B cell (primary cell): ENCODE measurements around the gene ZFYVE16. TPM values are rescaled to one million over a fixed set of nuclear protein-coding genes. Genes with fewer than 3 reads are reported as not detected.
"Not testable (repeated sequence)": the region's sequence is repeated elsewhere in the genome, so short reads cannot be mapped to it uniquely, and the experiment has no call there.

Source experiments
- ATAC-seq: fragments of 200-7000 bp; cut with Tn5 transposase; one replicate; pipeline ENCODE4 v1.10.0; 2021; ENCODE audit warnings: low read depth, mild to moderate bottlenecking, moderate number of reproducible peaks, moderate library complexity
- CTCF ChIA-PET: fragments of 350-600 bp; sonication (Branson Sonifier 250); formaldehyde crosslinking; loops from one replicate; lab custom pipeline; 2021; ENCODE audit warnings: antibody characterized with exemption, inconsistent platforms; lab: Charles Lee
- POLR2A ChIA-PET: fragments of 350-600 bp; sonication (Branson Sonifier 250); formaldehyde crosslinking; loops from one replicate; lab custom pipeline; 2021; ENCODE audit warnings: antibody characterized with exemption; lab: Charles Lee
- DNase-seq: peaks from one replicate; pipeline ENCODE4 v3.0.0; 2013
- H2AFZ ChIP-seq: 2 replicates; pipeline ENCODE4 v1.6.1; 2012; ENCODE audit warnings: mild to moderate bottlenecking, low read depth, low read length; ENCODE audit not compliant: insufficient read depth, poor library complexity, severe bottlenecking
- H3K27ac ChIP-seq, 2 donors: 1 replicate in 1 of 2; 2 replicates in 1 of 2; pipeline ENCODE4 v1.5.1; 2012 to 2013; ENCODE audit warnings: low read length in 2 of 2, mild to moderate bottlenecking in 2 of 2, moderate library complexity in 1 of 2
- H3K27me3 ChIP-seq, 4 experiments: fragments of 200-600 bp in 1 of 4; sonication (generic) in 1 of 4; replicated peaks in 1 of 4; 1 replicate in 2 of 4; 2 replicates in 2 of 4; pipeline versions ENCODE4 v1.6.1 to v1.7.0; 2013 to 2016; ENCODE audit warnings: low read length in 3 of 4, mild to moderate bottlenecking in 2 of 4, mixed read lengths in 1 of 4, moderate library complexity in 1 of 4; ENCODE audit not compliant: insufficient read depth in 4 of 4, control insufficient read depth in 3 of 4; ENCODE audit errors: control extremely low read depth in 1 of 4
- H3K36me3 ChIP-seq, 2 experiments: replicated peaks in 1 of 2; 1 replicate in 1 of 2; 2 replicates in 1 of 2; pipeline versions ENCODE4 v1.6.1 to v1.7.1; 2013; ENCODE audit warnings: low read length in 1 of 2; ENCODE audit not compliant: insufficient read depth in 2 of 2, control insufficient read depth in 1 of 2; ENCODE audit errors: control extremely low read depth in 1 of 2, extremely low read depth in 1 of 2
- H3K4me1 ChIP-seq, 2 donors: fragments of 200-600 bp in 1 of 2; sonication (generic) in 1 of 2; 1 replicate in 1 of 2; 2 replicates in 1 of 2; pipeline versions ENCODE4 v1.5.1 to v1.6.1; 2013 to 2017; ENCODE audit warnings: low read length in 2 of 2; ENCODE audit not compliant: control insufficient read depth in 2 of 2, insufficient read depth in 2 of 2
- H3K4me2 ChIP-seq: replicated peaks from 2 replicates; pipeline ENCODE3; 2012; ENCODE audit warnings: mild to moderate bottlenecking, low read depth, low read length; ENCODE audit not compliant: poor library complexity, severe bottlenecking
- H3K4me3 ChIP-seq, 5 experiments: fragments of 200-600 bp in 1 of 5; sonication (generic) in 1 of 5; 1 replicate in 3 of 5; 2 replicates in 2 of 5; pipeline versions ENCODE4 v1.5.1 to v1.7.0; 2011 to 2016; ENCODE audit warnings: low read length in 4 of 5, mild to moderate bottlenecking in 4 of 5, low read depth in 2 of 5, control low read depth in 1 of 5, moderate library complexity in 1 of 5; ENCODE audit not compliant: insufficient read depth in 1 of 5; ENCODE audit errors: control extremely low read depth in 1 of 5, extremely low read depth in 1 of 5
- H3K79me2 ChIP-seq: fragments of 200-600 bp; sonication (generic); one replicate; pipeline ENCODE4 v1.6.0; 2016; ENCODE audit warnings: low read length; ENCODE audit not compliant: control insufficient read depth, insufficient read depth
- H3K9ac ChIP-seq: fragments of 200-600 bp; sonication (generic); 2 replicates; pipeline ENCODE4 v1.6.1; 2017; ENCODE audit warnings: mild to moderate bottlenecking, low read length, moderate library complexity
- H3K9me3 ChIP-seq, 3 donors: one replicate each; pipeline versions ENCODE4 v1.6.1 to v1.7.1; 2013; ENCODE audit warnings: low read length in 2 of 3; ENCODE audit not compliant: control insufficient read depth in 2 of 3, insufficient read depth in 1 of 3; ENCODE audit errors: control extremely low read depth in 1 of 3
- H4K20me1 ChIP-seq: 2 replicates; pipeline ENCODE4 v1.6.0; 2012; ENCODE audit warnings: mild to moderate bottlenecking, low read length; ENCODE audit not compliant: insufficient read depth, control insufficient read depth, poor library complexity, severe bottlenecking
- H3K27ac Mint-ChIP-seq: one replicate; pipeline ENCODE4 v1.8.0; 2021; ENCODE audit warnings: mixed read lengths
- H3K27me3 Mint-ChIP-seq: one replicate; pipeline ENCODE4 v1.8.0; 2021; ENCODE audit warnings: mixed read lengths
- H3K4me1 Mint-ChIP-seq: one replicate; pipeline ENCODE4 v1.8.0; 2021; ENCODE audit warnings: mixed read lengths
- H3K4me3 Mint-ChIP-seq: one replicate; pipeline ENCODE4 v1.8.0; 2021; ENCODE audit warnings: mixed read lengths
- H3K9me3 Mint-ChIP-seq: one replicate; pipeline ENCODE4 v1.8.0; 2022; ENCODE audit warnings: mixed read lengths; ENCODE audit not compliant: insufficient read depth
- EZH2 ChIP-seq: IDR thresholded peaks from 2 replicates; pipeline ENCODE4 v1.6.1; 2012; ENCODE audit warnings: borderline replicate concordance, low read depth, mild to moderate bottlenecking, moderate library complexity, low read length; ENCODE audit not compliant: insufficient read depth, poor library complexity, severe bottlenecking
- WGBS: methylation state at CpG from one replicate; pipeline ENCODE4 v1.1.5; 2013; ENCODE audit warnings: missing lambda C conversion rate; ENCODE audit not compliant: insufficient coverage; 5-methylcytosine and 5-hydroxymethylcytosine counted together
- intact Hi-C: fragments of 100-400 bp; cut with micrococcal nuclease; formaldehyde crosslinking; loops from one replicate; pipeline ENCODE4 v1.10.0; 2022
- polyA plus RNA-seq: library from polyadenylated mRNA; depleted of rRNA; stranded (reverse); fragments of >200 nt; gene quantifications from 2 replicates; pipeline ENCODE4 v1.2.3, GENCODE V29; 2012
- total RNA-seq, 2 donors: library from RNA; stranded (reverse); fragments of 120-200 nt in 1 of 2; gene quantifications; 1 replicate in 1 of 2; 2 replicates in 1 of 2; pipeline versions ENCODE4 v1.2.3 to v1.2.4, GENCODE V29; 2013 to 2022
- TF ChIP-seq, protein P1 (sequence below): fragments of 200-600 bp; IDR thresholded peaks from one replicate; pipeline ENCODE4 v1.8.0; 2022; ENCODE audit warnings: antibody characterized with exemption, mild to moderate bottlenecking

The ZFYVE16 gene
- total and polyA plus RNA-seq, 2 donors (not counting 1 experiment from before 2014, with no cell fraction given): 4.7 to 38.3 TPM

DNA sequence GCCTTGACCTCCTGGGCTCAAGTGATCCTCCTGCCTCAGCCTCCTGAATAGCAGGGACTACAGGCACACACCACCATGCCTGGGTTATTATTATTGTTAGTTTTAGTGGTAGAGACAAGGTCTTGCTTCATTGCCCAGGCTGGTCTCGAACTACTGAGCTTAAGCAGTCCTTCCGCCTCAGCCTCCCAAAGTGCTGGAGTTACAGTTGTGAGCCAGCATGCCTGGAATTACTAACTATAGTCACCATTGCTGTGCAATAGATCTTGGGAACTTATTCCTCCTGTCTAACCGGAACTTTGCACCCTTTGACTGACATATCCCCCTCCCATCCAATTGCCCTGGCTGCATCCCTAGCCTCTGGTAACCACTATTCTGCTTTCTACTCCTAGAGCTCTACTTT, 83.4 kb downstream of the ZFYVE16 start:
- intact Hi-C loops: no loop called here
- no peak overlapping the region for H3K4me3 ChIP-seq
- Mint-ChIP-seq H3K4me3 (no peak overlapping the region), H3K27ac (no peak overlapping the region), H3K27me3 (peaks cover 29% of the 10 kb centered on the region), H3K9me3 (no peaks in the 10 kb centered on the region), H3K4me1 (peaks cover 18% of the 10 kb centered on the region)
- H3K9ac ChIP-seq: no peak overlapping the region
- no peaks in the 10 kb centered on the region for H4K20me1 ChIP-seq
- DNase-seq (no peak), ATAC-seq (no peak)
- no peak overlapping the region for H2AFZ ChIP-seq
- CTCF ChIA-PET: no interaction called here
- H3K9me3 ChIP-seq: peaks cover 0 to 14% (median 0%) of the 10 kb centered on the region in 3 donors
- H3K27me3 ChIP-seq: peaks cover 0 to 22% (median 5%) of the 10 kb centered on the region in 4 experiments
- no peaks in the 10 kb centered on the region for H3K79me2 ChIP-seq
- H3K4me1 ChIP-seq: peaks cover 8 to 12% of the 10 kb centered on the region in 2 donors
- POLR2A ChIA-PET: no interaction called here
- no peak overlapping the region for H3K27ac ChIP-seq
- TF ChIP-seq, protein P1, sequence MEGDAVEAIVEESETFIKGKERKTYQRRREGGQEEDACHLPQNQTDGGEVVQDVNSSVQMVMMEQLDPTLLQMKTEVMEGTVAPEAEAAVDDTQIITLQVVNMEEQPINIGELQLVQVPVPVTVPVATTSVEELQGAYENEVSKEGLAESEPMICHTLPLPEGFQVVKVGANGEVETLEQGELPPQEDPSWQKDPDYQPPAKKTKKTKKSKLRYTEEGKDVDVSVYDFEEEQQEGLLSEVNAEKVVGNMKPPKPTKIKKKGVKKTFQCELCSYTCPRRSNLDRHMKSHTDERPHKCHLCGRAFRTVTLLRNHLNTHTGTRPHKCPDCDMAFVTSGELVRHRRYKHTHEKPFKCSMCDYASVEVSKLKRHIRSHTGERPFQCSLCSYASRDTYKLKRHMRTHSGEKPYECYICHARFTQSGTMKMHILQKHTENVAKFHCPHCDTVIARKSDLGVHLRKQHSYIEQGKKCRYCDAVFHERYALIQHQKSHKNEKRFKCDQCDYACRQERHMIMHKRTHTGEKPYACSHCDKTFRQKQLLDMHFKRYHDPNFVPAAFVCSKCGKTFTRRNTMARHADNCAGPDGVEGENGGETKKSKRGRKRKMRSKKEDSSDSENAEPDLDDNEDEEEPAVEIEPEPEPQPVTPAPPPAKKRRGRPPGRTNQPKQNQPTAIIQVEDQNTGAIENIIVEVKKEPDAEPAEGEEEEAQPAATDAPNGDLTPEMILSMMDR: no peak
- TF ChIP-seq EZH2: no peak
- no peaks in the 10 kb centered on the region for H3K36me3 ChIP-seq
- H3K4me2 ChIP-seq: no peak overlapping the region
- WGBS: 77% methylated on average over 3 of the region's 3 CpGs

- TF ChIP-seq, protein P1: no peak
- no peak for TF ChIP-seq EZH2
- H4K20me1 ChIP-seq: no peaks in the 10 kb centered on the region
- no peak overlapping the region for H3K4me2 ChIP-seq
- H3K27me3 ChIP-seq: peaks cover 0 to 14% (median 4%) of the 10 kb centered on the region in 4 experiments
- no peak overlapping the region for H2AFZ ChIP-seq
- H3K4me3 ChIP-seq: no peak overlapping the region
- peaks cover 0 to 8% (median 0%) of the 10 kb centered on the region in 3 donors for H3K9me3 ChIP-seq
- ChIA-PET POLR2A (no interaction called here), CTCF (interaction anchor here (0.8 kb wide), 1 partner anchor 13 kb away, joined by 3 read pairs; no protein-coding TSS in a partner anchor)
- DNase-seq (no peak), ATAC-seq (no peak)
- H3K79me2 ChIP-seq: no peaks in the 10 kb centered on the region
- H3K9ac ChIP-seq: no peak overlapping the region
- H3K27ac ChIP-seq: no peak overlapping the region
- intact Hi-C loops: no loop called here
- H3K27ac Mint-ChIP-seq: no peak overlapping the region
- 89% methylated on average over 1 of the region's 3 CpGs for WGBS
- peaks cover 4 to 7% of the 10 kb centered on the region in 2 donors for H3K4me1 ChIP-seq
- no peaks in the 10 kb centered on the region for H3K9me3 Mint-ChIP-seq
- peaks cover 24% of the 10 kb centered on the region for H3K27me3 Mint-ChIP-seq
- peaks cover 8% of the 10 kb centered on the region for H3K4me1 Mint-ChIP-seq
- H3K4me3 Mint-ChIP-seq: no peak overlapping the region
- H3K36me3 ChIP-seq: no peaks in the 10 kb centered on the region
Observed at GRCh38 chr5:80492741-80493140, 84.9 kb downstream of the ZFYVE16 start.

DNA sequence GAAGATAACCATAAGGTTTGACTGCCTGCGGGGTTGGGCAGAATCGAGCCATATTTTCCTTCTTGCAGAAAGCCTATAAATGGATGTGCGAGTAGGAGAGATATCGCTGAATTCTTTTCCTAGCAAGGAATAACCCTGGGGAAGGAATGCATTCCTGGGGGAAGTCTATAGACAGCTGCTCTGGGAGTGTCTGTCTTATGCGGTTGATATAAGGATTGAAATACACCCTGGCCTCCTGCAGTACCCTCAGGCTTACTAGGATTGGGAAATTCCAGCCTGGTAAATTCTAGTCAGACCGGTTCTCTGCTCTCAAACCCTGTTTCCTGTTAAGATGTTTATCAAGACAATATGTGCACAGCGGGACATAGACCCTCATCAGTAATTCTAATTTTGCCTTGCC, 85.6 kb downstream of the ZFYVE16 start:
- ATAC-seq, H3K27ac ChIP-seq, H3K9me3 Mint-ChIP-seq, DNase-seq, H3K4me3 ChIP-seq, H3K36me3 ChIP-seq, H3K4me2 ChIP-seq, H3K4me3 Mint-ChIP-seq, H3K9me3 ChIP-seq, intact Hi-C loops, H2AFZ ChIP-seq, H3K27me3 ChIP-seq, H3K9ac ChIP-seq, H3K27ac Mint-ChIP-seq, H3K4me1 Mint-ChIP-seq, H3K4me1 ChIP-seq, H3K79me2 ChIP-seq, H4K20me1 ChIP-seq, POLR2A ChIA-PET: not testable (repeated sequence)
- 95% methylated on average over 4 of the region's 7 CpGs for WGBS
- CTCF ChIA-PET: interaction anchor here (0.8 kb wide), 1 partner anchor 13 kb away, joined by 3 read pairs; no protein-coding TSS in a partner anchor
- peaks cover 24% of the 10 kb centered on the region for H3K27me3 Mint-ChIP-seq
